H9 (cell line): ENCODE data around the gene ILDR2. TPM values are rescaled to one million over a fixed set of nuclear protein-coding genes. Genes with fewer than 3 reads are reported as not detected.

Experiments
- DNase-seq: peaks from one replicate; pipeline ENCODE4 v3.0.0-alpha.2; 2017
- H2AFZ ChIP-seq: one replicate; pipeline ENCODE4 v1.6.1; 2013; ENCODE audit warnings: mild to moderate bottlenecking, low read length, control low read depth, moderate library complexity
- H2AK5ac ChIP-seq: 2 replicates; pipeline ENCODE4 v1.6.1; 2013; ENCODE audit warnings: low read length, control low read depth, mixed read lengths; ENCODE audit not compliant: insufficient read length
- H2BK120ac ChIP-seq: one replicate; pipeline ENCODE4 v1.6.1; 2013; ENCODE audit warnings: low read depth, mild to moderate bottlenecking, low read length, control low read depth, inconsistent platforms; ENCODE audit not compliant: poor library complexity, severe bottlenecking
- H2BK12ac ChIP-seq: 2 replicates; pipeline ENCODE4 v1.6.1; 2013; ENCODE audit warnings: low read length, control low read depth, mixed read lengths, low read depth; ENCODE audit not compliant: insufficient read length
- H2BK15ac ChIP-seq: 2 replicates; pipeline ENCODE4 v1.6.1; 2013; ENCODE audit warnings: low read depth, low read length, control low read depth
- H2BK20ac ChIP-seq: one replicate; pipeline ENCODE4 v1.6.1; 2013; ENCODE audit warnings: low read depth, mild to moderate bottlenecking, low read length, control low read depth, inconsistent platforms; ENCODE audit not compliant: poor library complexity, severe bottlenecking
- H2BK5ac ChIP-seq: 2 replicates; pipeline ENCODE4 v1.6.1; 2013; ENCODE audit warnings: low read length, control low read depth, mixed read lengths; ENCODE audit not compliant: insufficient read length
- H3K14ac ChIP-seq: 2 replicates; pipeline ENCODE4 v1.6.1; 2013; ENCODE audit warnings: low read length, control low read depth; ENCODE audit not compliant: insufficient read depth
- H3K18ac ChIP-seq: 2 replicates; pipeline ENCODE4 v1.6.1; 2013; ENCODE audit warnings: low read depth, mild to moderate bottlenecking, mixed read lengths, low read length, control low read depth; ENCODE audit not compliant: insufficient read length
- H3K23ac ChIP-seq: 2 replicates; pipeline ENCODE4 v1.6.1; 2013; ENCODE audit warnings: low read length, control low read depth, mixed read lengths, low read depth; ENCODE audit not compliant: insufficient read length
- H3K23me2 ChIP-seq: 2 replicates; pipeline ENCODE4 v1.6.1; 2013; ENCODE audit warnings: low read depth, mild to moderate bottlenecking, mixed read lengths, low read length, control low read depth; ENCODE audit not compliant: insufficient read length, poor library complexity, severe bottlenecking
- H3K27ac ChIP-seq: 2 replicates; pipeline ENCODE4 v1.5.1; 2013; ENCODE audit warnings: low read length, control low read depth, mixed read lengths, low read depth; ENCODE audit not compliant: insufficient read length
- H3K27me3 ChIP-seq: 2 replicates; pipeline ENCODE4 v1.6.1; 2013; ENCODE audit warnings: low read length, control low read depth, inconsistent platforms; ENCODE audit not compliant: insufficient read depth
- H3K4ac ChIP-seq: 2 replicates; pipeline ENCODE4 v1.6.1; 2013; ENCODE audit warnings: low read depth, mild to moderate bottlenecking, control low read depth, inconsistent platforms, low read length, moderate library complexity
- H3K4me1 ChIP-seq: 2 replicates; pipeline ENCODE4 v1.6.1; 2013; ENCODE audit warnings: low read length, control low read depth, inconsistent platforms; ENCODE audit not compliant: insufficient read depth
- H3K4me2 ChIP-seq: 2 replicates; pipeline ENCODE4 v1.6.1; 2013; ENCODE audit warnings: low read length, control low read depth, mixed read lengths; ENCODE audit not compliant: insufficient read length, insufficient read depth
- H3K56ac ChIP-seq: 2 replicates; pipeline ENCODE4 v1.6.1; 2013; ENCODE audit warnings: low read depth, mild to moderate bottlenecking, mixed read lengths, low read length, control low read depth; ENCODE audit not compliant: insufficient read length
- H3K79me1 ChIP-seq: 2 replicates; pipeline ENCODE4 v1.6.1; 2013; ENCODE audit warnings: low read depth, mild to moderate bottlenecking, moderate library complexity, low read length, control low read depth, inconsistent platforms; ENCODE audit not compliant: insufficient read depth, poor library complexity, severe bottlenecking
- H3K79me2 ChIP-seq: 2 replicates; pipeline ENCODE4 v1.6.1; 2013; ENCODE audit warnings: low read length, control low read depth, inconsistent platforms; ENCODE audit not compliant: insufficient read depth
- H3K9ac ChIP-seq: 2 replicates; pipeline ENCODE4 v1.6.1; 2013; ENCODE audit warnings: low read length, control low read depth, mixed read lengths; ENCODE audit not compliant: insufficient read length; ENCODE audit errors: extremely low read depth
- H3K9me3 ChIP-seq: one replicate; pipeline ENCODE4 v1.6.1; 2013; ENCODE audit warnings: low read depth, low read length, inconsistent platforms; ENCODE audit not compliant: control insufficient read depth
- H3T11ph ChIP-seq: one replicate; pipeline ENCODE4 v1.6.1; 2013; ENCODE audit warnings: mild to moderate bottlenecking, low read length, control low read depth, inconsistent platforms
- H4K20me1 ChIP-seq: one replicate; pipeline ENCODE4 v1.6.1; 2013; ENCODE audit not compliant: control insufficient read depth, insufficient read length, insufficient read depth
- H4K5ac ChIP-seq: 2 replicates; pipeline ENCODE4 v1.6.1; 2013; ENCODE audit warnings: low read depth, mild to moderate bottlenecking, mixed read lengths, low read length, control low read depth; ENCODE audit not compliant: insufficient read length
- H4K8ac ChIP-seq: replicated peaks from 2 replicates; pipeline ENCODE4 v1.6.1; 2013; ENCODE audit warnings: low read length, control low read depth, mixed read lengths, low read depth; ENCODE audit not compliant: insufficient read length
- H4K91ac ChIP-seq: 2 replicates; pipeline ENCODE4 v1.6.1; 2013; ENCODE audit warnings: low read depth, mild to moderate bottlenecking, moderate library complexity, mixed read lengths, low read length, control low read depth; ENCODE audit not compliant: insufficient read length
- H3K27ac Mint-ChIP-seq, 3 experiments: 2 replicates in 2 of 3; 3 replicates in 1 of 3; pipeline ENCODE4 v1.8.0; 2020 to 2021; ENCODE audit warnings: mixed read lengths in 3 of 3, mild to moderate bottlenecking in 1 of 3, moderate library complexity in 1 of 3
- H3K27me3 Mint-ChIP-seq: 2 replicates; pipeline ENCODE4 v1.8.0; 2021; ENCODE audit warnings: low read depth, mild to moderate bottlenecking, moderate library complexity, mixed read lengths
- H3K36me3 Mint-ChIP-seq, 3 experiments: 2 replicates in 2 of 3; 3 replicates in 1 of 3; pipeline ENCODE4 v1.8.0; 2020 to 2021; ENCODE audit warnings: low read depth in 3 of 3, mixed read lengths in 3 of 3; ENCODE audit not compliant: insufficient read depth in 1 of 3
- H3K4me1 Mint-ChIP-seq, 2 experiments: 2 replicates each; pipeline ENCODE4 v1.8.0; 2020; ENCODE audit warnings: mixed read lengths in 2 of 2
- H3K4me3 Mint-ChIP-seq, 2 experiments: 2 replicates in 1 of 2; 3 replicates in 1 of 2; pipeline ENCODE4 v1.8.0; 2020 to 2021; ENCODE audit warnings: mild to moderate bottlenecking in 2 of 2, mixed read lengths in 2 of 2, moderate library complexity in 1 of 2
- H3K9me3 Mint-ChIP-seq, 2 experiments: 2 replicates in 1 of 2; 3 replicates in 1 of 2; pipeline ENCODE4 v1.8.0; 2020; ENCODE audit warnings: mild to moderate bottlenecking in 2 of 2, mixed read lengths in 2 of 2, moderate library complexity in 1 of 2
- CTCF ChIP-seq: fragments of 200-600 bp; sonication (generic); conservative IDR thresholded peaks from 3 replicates; pipeline ENCODE4 v1.8.0; 2021; ENCODE audit warnings: antibody characterized with exemption, mild to moderate bottlenecking
- WGBS: extraction: QIAGEN DNeasy Blood & Tissue Kit; methylation state at CpG from one replicate; pipeline ENCODE4 v1.1.7; 2013; ENCODE audit warnings: missing lambda C conversion rate, low lambda C conversion rate, mixed read lengths; ENCODE audit not compliant: insufficient read length; ENCODE audit errors: extremely low coverage; 5-methylcytosine and 5-hydroxymethylcytosine counted together
- total RNA-seq: library from RNA; stranded (reverse); gene quantifications from 2 replicates; pipeline ENCODE4 v1.2.1, GENCODE V29; 2021

Gene ILDR2
- total RNA-seq, 1 experiment from 2014 or later = 1.1 TPM

- H3K4ac ChIP-seq = no peak overlapping the region
- Mint-ChIP-seq H3K27ac (no peak overlapping the region), H3K9me3 (peaks cover 25 to 26% of the 10 kb centered on the region in 2 experiments), H3K4me3 (no peak overlapping the region), H3K36me3 (peaks cover 8 to 20% (median 10%) of the 10 kb centered on the region in 3 experiments; a peak in 6 of 7 replicates), H3K27me3 (peaks cover 4% of the 10 kb centered on the region), H3K4me1 (no peaks in the 10 kb centered on the region)
- H3K4me1 ChIP-seq = no peaks in the 10 kb centered on the region
- no peak overlapping the region for H2AK5ac ChIP-seq
- H3K27me3 ChIP-seq = no peaks in the 10 kb centered on the region
- H4K5ac ChIP-seq = no peak overlapping the region
- no peaks in the 10 kb centered on the region for H3K23me2 ChIP-seq
- H2BK5ac ChIP-seq = no peak overlapping the region
- no peak overlapping the region for H4K91ac ChIP-seq
- no peak overlapping the region for H3K9ac ChIP-seq
- H4K8ac ChIP-seq = no peak overlapping the region
- no peak overlapping the region for H2AFZ ChIP-seq
- H2BK120ac ChIP-seq = no peak overlapping the region
- no peak overlapping the region for H3K27ac ChIP-seq
- H3K4me2 ChIP-seq = no peak overlapping the region
- H4K20me1 ChIP-seq = no peaks in the 10 kb centered on the region
- no peak overlapping the region for H2BK20ac ChIP-seq
- no peak overlapping the region for H3K18ac ChIP-seq
- H3K79me1 ChIP-seq = no peaks in the 10 kb centered on the region
- peak; percentile 94 for TF ChIP-seq CTCF
- H3T11ph ChIP-seq = no peak overlapping the region
- peak; percentile 77 for DNase-seq
- no CpG with 5 or more reads among the region's 1 CpG for WGBS
- no peak overlapping the region for H2BK12ac ChIP-seq
- H3K14ac ChIP-seq = no peak overlapping the region
- peaks cover 4% of the 10 kb centered on the region for H3K9me3 ChIP-seq
- no peak overlapping the region for H3K56ac ChIP-seq
- H2BK15ac ChIP-seq = no peak overlapping the region
- H3K23ac ChIP-seq = no peak overlapping the region
- no peaks in the 10 kb centered on the region for H3K79me2 ChIP-seq
Observed at GRCh38 chr1:166910396-166910994, 64.8 kb downstream of the ILDR2 start.
